ENCODE results near the gene ADAM23.

The ADAM23 gene

DNA sequence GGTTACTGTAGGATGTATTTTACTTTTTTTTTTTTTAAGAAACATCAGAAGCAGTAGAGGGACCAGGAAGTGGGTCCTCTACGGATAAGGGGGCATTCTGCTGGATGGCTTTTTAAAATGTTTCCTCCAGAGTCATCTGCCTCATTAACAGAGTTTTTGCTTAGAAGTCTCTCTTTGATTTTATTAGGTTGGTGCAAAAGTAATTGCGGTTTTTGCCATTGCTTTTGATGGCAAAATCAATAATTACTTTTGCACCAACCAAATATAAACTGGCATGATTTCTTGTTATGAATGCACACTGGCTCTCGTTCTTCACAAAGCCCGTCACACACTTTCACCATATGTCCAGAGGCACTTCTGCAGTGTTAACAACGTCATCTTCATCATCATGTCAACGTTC is 130.5 kb downstream of the ADAM23 start:
- Histone ChIP-seq H3K4me3 (ENCODE audit: insufficient read depth, low read length, poor library complexity, severe bottlenecking) (no peak overlapping the region), H3K9me3 (ENCODE audit: insufficient read depth, low read length) (no peaks in the 10 kb centered on the region), H3K79me2 (ENCODE audit: insufficient read depth, low read length) (no peaks in the 10 kb centered on the region), H3K27me3 (ENCODE audit: low read length) (no peaks in the 10 kb centered on the region), H4K20me1 (ENCODE audit: low read depth, low read length) (no peaks in the 10 kb centered on the region), H3K27ac (ENCODE audit: low read depth, low read length) (no peak overlapping the region), H3K4me2 (ENCODE audit: low read depth, low read length, poor library complexity, severe bottlenecking) (no peak overlapping the region), H3F3A (ENCODE audit: insufficient read depth) (no peaks in the 10 kb centered on the region), H3K9me2 (replicated peaks; ENCODE audit: insufficient read depth, low read length) (no peaks in the 10 kb centered on the region), H2AFZ (ENCODE audit: low read depth, low read length, severe bottlenecking) (no peak overlapping the region), H3K9ac (ENCODE audit: low read length) (no peak overlapping the region), H3K36me3 (ENCODE audit: low read length) (no peaks in the 10 kb centered on the region)
- no peak for TF ChIP-seq EZH2phosphoT487 (conservative IDR thresholded peaks at IDR 0.05; ENCODE audit: low read length)
- TF ChIP-seq CTCF (IDR thresholded peaks at IDR 0.05; ENCODE audit: insufficient read depth, low read length, poor library complexity, severe bottlenecking) = no peak

DNA sequence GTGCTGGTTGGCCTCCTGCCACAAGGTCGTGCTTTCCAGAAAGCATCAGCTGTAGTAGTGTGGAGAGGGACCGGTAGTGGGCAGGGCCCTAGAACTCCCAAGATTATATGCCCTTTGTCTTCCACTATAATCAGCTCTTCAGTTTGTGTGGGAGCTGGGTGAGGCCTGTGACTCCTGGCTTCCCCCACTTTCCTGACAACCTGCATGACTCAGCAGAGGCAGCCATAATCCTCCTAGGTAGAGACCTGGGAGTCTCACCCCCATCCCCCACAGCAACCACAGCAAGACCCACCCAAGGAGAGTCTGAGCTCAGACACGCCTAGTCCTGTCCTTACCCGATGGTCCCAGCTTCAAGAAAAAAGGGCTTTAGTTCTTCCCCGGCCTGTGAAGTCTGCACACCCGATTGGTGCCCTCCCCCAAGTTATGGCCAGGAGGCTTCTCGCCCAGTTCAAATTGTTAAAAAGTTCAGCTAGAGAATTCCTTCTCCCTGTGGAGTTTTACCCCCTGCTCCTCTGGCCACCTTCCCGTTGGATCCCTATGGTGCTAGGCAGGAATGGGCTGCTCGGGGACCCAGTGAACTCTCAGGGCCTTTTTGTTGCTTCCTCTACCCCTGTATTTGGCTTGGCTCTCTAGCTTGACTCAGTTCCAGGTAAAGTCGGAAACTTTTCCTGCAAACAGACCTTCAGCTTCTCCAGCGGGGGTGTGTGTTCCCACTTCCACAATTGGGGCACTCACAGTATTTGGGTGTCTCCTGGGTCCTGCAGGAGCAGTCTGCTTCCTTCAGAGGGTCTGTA is 141.2 kb downstream of the ADAM23 start:
- no peak overlapping the region for H3K4me2 ChIP-seq (ENCODE audit: low read depth, low read length, poor library complexity, severe bottlenecking)

GRCh38 chr2:206585335-206585734 is 142.0 kb downstream of the ADAM23 start:
- no peak overlapping the region for H2AFZ ChIP-seq (ENCODE audit: low read depth, low read length, severe bottlenecking)
- no peaks in the 10 kb centered on the region for H3F3A ChIP-seq (ENCODE audit: insufficient read depth)
- no peaks in the 10 kb centered on the region for H3K9me3 ChIP-seq (ENCODE audit: insufficient read depth, low read length)
- H3K4me3 ChIP-seq (ENCODE audit: insufficient read depth, low read length, poor library complexity, severe bottlenecking) = no peak overlapping the region
- H3K9me2 ChIP-seq (replicated peaks; ENCODE audit: insufficient read depth, low read length) = no peaks in the 10 kb centered on the region
- H3K36me3 ChIP-seq (ENCODE audit: low read length) = no peaks in the 10 kb centered on the region
- no peaks in the 10 kb centered on the region for H4K20me1 ChIP-seq (ENCODE audit: low read depth, low read length)
- TF ChIP-seq CTCF (IDR thresholded peaks at IDR 0.05; ENCODE audit: insufficient read depth, low read length, poor library complexity, severe bottlenecking) (no peak), EZH2phosphoT487 (conservative IDR thresholded peaks at IDR 0.05; ENCODE audit: low read length) (no peak)
- no peak overlapping the region for H3K9ac ChIP-seq (ENCODE audit: low read length)
- no peaks in the 10 kb centered on the region for H3K79me2 ChIP-seq (ENCODE audit: insufficient read depth, low read length)
- H3K4me2 ChIP-seq (ENCODE audit: low read depth, low read length, poor library complexity, severe bottlenecking) = no peak overlapping the region
- no peaks in the 10 kb centered on the region for H3K27me3 ChIP-seq (ENCODE audit: low read length)
- H3K27ac ChIP-seq (ENCODE audit: low read depth, low read length) = no peak overlapping the region

More for the DNA sequence above, 141.2 kb downstream of the ADAM23 start:
- H3F3A ChIP-seq (ENCODE audit: insufficient read depth) = no peaks in the 10 kb centered on the region
- no peaks in the 10 kb centered on the region for H3K9me2 ChIP-seq (replicated peaks; ENCODE audit: insufficient read depth, low read length)
- no peak overlapping the region for H3K9ac ChIP-seq (ENCODE audit: low read length)
- no peak overlapping the region for H2AFZ ChIP-seq (ENCODE audit: low read depth, low read length, severe bottlenecking)
- no peaks in the 10 kb centered on the region for H4K20me1 ChIP-seq (ENCODE audit: low read depth, low read length)
- no peaks in the 10 kb centered on the region for H3K9me3 ChIP-seq (ENCODE audit: insufficient read depth, low read length)
- no peak for TF ChIP-seq EZH2phosphoT487 (conservative IDR thresholded peaks at IDR 0.05; ENCODE audit: low read length)
- no peak for TF ChIP-seq CTCF (IDR thresholded peaks at IDR 0.05; ENCODE audit: insufficient read depth, low read length, poor library complexity, severe bottlenecking)
- H3K36me3 ChIP-seq (ENCODE audit: low read length) = no peaks in the 10 kb centered on the region
- H3K27me3 ChIP-seq (ENCODE audit: low read length) = no peaks in the 10 kb centered on the region
- no peaks in the 10 kb centered on the region for H3K79me2 ChIP-seq (ENCODE audit: insufficient read depth, low read length)
- no peak overlapping the region for H3K4me3 ChIP-seq (ENCODE audit: insufficient read depth, low read length, poor library complexity, severe bottlenecking)
- H3K27ac ChIP-seq (ENCODE audit: low read depth, low read length) = no peak overlapping the region
